ENCODE results near the gene ZNF524. TPM values are rescaled to one million over a fixed set of nuclear protein-coding genes. Genes with fewer than 3 reads are reported as not detected.

The ZNF524 gene
- total RNA-seq, 1 experiment from 2014 or later, result 26.4 TPM

GRCh38 chr19:55554741-55555152 is 45.3 kb upstream of the ZNF524 start:
- no peak for DNase-seq (ENCODE audit: low read depth, low spot score)
- Histone ChIP-seq H3K36me3 (ENCODE audit: control insufficient read depth, insufficient read depth, low read length) (no peaks in the 10 kb centered on the region), H3K4me3 (ENCODE audit: low read depth in 2 of 2, low read length in 2 of 2) (no peak overlapping the region), H3K4me1 (ENCODE audit: control insufficient read depth, insufficient read depth, low read length) (peaks cover 15% of the 10 kb centered on the region), H3K27ac (ENCODE audit: low read length) (no peak overlapping the region; the same call in 1 of the 2 replicates), H3K9me3 (ENCODE audit: control insufficient read depth, insufficient read depth, low read depth, low read length) (no peaks in the 10 kb centered on the region), H3K27me3 (ENCODE audit: control insufficient read depth, insufficient read depth, low read length) (no peaks in the 10 kb centered on the region)
- ChIA-PET POLR2A (no interaction called here), CTCF (interaction anchor here (0.5 kb wide), 1 partner anchor 1060 kb away, joined by 4 read pairs; no protein-coding TSS in a partner anchor)
- in situ Hi-C loops (cut with HindIII; ENCODE audit: low pct_unique_long_range_greater_than_20kb, low sequenced_read_pairs) (no loop called here), intact Hi-C loops (cut with micrococcal nuclease; ENCODE audit: unreplicated experiment) (no loop called here)
- no TSS peak for BruUV-seq (replicated peaks)
- TF ChIP-seq SIN3A (IDR thresholded peaks at IDR 0.05; ENCODE audit: borderline replicate concordance, insufficient read depth, low read depth, low read length) (no peak), TCF7L2 (IDR thresholded peaks at IDR 0.05; ENCODE audit: low read depth, low read length) (no peak), CTCF (IDR thresholded peaks at IDR 0.05) (no peak), REST (IDR thresholded peaks at IDR 0.05; ENCODE audit: insufficient read depth in 1 of 2, low read depth in 2 of 2, low read length in 1 of 2) (no peak), POLR2AphosphoS5 (IDR thresholded peaks at IDR 0.05; ENCODE audit: low read depth, low read length) (no peak)
- ATAC-seq, result no peak

GRCh38 chr19:55559684-55560083 is 40.4 kb upstream of the ZNF524 start:
- in situ Hi-C loops (cut with HindIII; ENCODE audit: low pct_unique_long_range_greater_than_20kb, low sequenced_read_pairs), result no loop called here
- Histone ChIP-seq H3K9me3 (ENCODE audit: control insufficient read depth, insufficient read depth, low read depth, low read length) (no peaks in the 10 kb centered on the region; the same call in 1 of the 2 replicates), H3K4me3 (ENCODE audit: low read depth in 2 of 2, low read length in 2 of 2) (no peak overlapping the region), H3K27me3 (ENCODE audit: control insufficient read depth, insufficient read depth, low read length) (no peaks in the 10 kb centered on the region), H3K4me1 (ENCODE audit: control insufficient read depth, insufficient read depth, low read length) (peaks cover 7% of the 10 kb centered on the region), H3K36me3 (ENCODE audit: control insufficient read depth, insufficient read depth, low read length) (no peaks in the 10 kb centered on the region), H3K27ac (ENCODE audit: low read length) (no peak overlapping the region)
- POLR2A ChIA-PET, result no interaction called here
- CTCF ChIA-PET, result interaction anchor here (0.6 kb wide), 2 partner anchors 23 to 47 kb away, joined by 3 to 9 read pairs; no protein-coding TSS in a partner anchor
- BruUV-seq (replicated peaks), result no TSS peak
- no peak for TF ChIP-seq CTCF (IDR thresholded peaks at IDR 0.05)
- TF ChIP-seq POLR2AphosphoS5 (IDR thresholded peaks at IDR 0.05; ENCODE audit: low read depth, low read length), result no peak
- TF ChIP-seq SIN3A (IDR thresholded peaks at IDR 0.05; ENCODE audit: borderline replicate concordance, insufficient read depth, low read depth, low read length), result no peak
- TF ChIP-seq REST (IDR thresholded peaks at IDR 0.05; ENCODE audit: insufficient read depth in 1 of 2, low read depth in 2 of 2, low read length in 1 of 2), result no peak
- no peak for TF ChIP-seq TCF7L2 (IDR thresholded peaks at IDR 0.05; ENCODE audit: low read depth, low read length)
- no peak for DNase-seq (ENCODE audit: low read depth, low spot score)
- ATAC-seq, result no peak
- intact Hi-C loops (cut with micrococcal nuclease; ENCODE audit: unreplicated experiment), result no loop called here

All from Panc1 (cell line).